Esophagus squamous epithelium (tissue), 4 donors: Measurements from ENCODE around the gene ICA1L.

Experiments
- CTCF ChIP-seq, 6 experiments: fragments of 450-650 bp in 4 of 6; fragments of 200-600 bp in 2 of 6; sonication (generic) in 2 of 6; IDR thresholded peaks; one replicate each; pipeline ENCODE4 v1.5.1; 2016 to 2019; ENCODE audit warnings: antibody characterized with exemption in 6 of 6, mild to moderate bottlenecking in 4 of 6, moderate library complexity in 4 of 6
- POLR2A ChIP-seq, 4 donors: fragments of 450-650 bp; IDR thresholded peaks; one replicate each; pipeline ENCODE4 v1.6.1; 2017; ENCODE audit warnings: antibody characterized with exemption in 4 of 4, mild to moderate bottlenecking in 4 of 4, moderate library complexity in 3 of 4

- TF ChIP-seq CTCF (IDR thresholded peaks at IDR 0.05): no peak
- no peak for TF ChIP-seq POLR2A (IDR thresholded peaks at IDR 0.05)
Observed at GRCh38 chr2:202848813-202849212, 22.8 kb downstream of the ICA1L start.
